Activated CD8-positive, alpha-beta memory T cell treated with anti-CD3 and anti-CD28 coated beads for 48 hours (primary cell): ENCODE measurements around the gene EXOSC7.

Source experiments
- DNase-seq, 3 experiments: peaks; one replicate each; pipeline ENCODE4 v3.0.0-alpha.2; 2020; ENCODE audit warnings: low read depth in 2 of 3, low spot score in 2 of 3

Gene EXOSC7

GRCh38 chr3:44992555-44993470, 16.8 kb downstream of the EXOSC7 start:
- no peak for DNase-seq

- no peak for DNase-seq
Measured at GRCh38 chr3:44993471-44994205, 17.6 kb downstream of the EXOSC7 start.

- no peak for DNase-seq
Measured at GRCh38 chr3:44995142-44995770, 19.2 kb downstream of the EXOSC7 start.

DNA sequence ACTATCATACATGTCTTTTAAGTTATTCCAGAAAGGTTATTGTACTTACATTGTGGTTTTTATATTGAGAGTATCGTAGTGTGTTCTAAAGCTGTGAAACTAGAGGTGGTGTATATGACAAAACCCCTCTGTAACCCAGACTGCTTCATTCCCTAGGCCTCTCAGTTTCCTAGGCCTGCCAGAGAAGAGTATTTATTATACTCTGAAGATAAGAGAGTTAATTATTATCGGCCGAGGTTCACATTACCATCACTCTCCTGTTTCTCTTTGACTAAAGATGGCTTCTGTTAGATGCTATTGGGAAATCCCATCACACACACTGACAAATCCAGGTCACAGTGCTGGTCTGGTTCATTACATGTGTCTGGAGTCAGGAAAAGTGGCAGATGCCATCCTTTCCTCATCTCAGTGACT, 20.5 kb downstream of the EXOSC7 start:
- no peak for DNase-seq

- no peak for DNase-seq
Measured at GRCh38 chr3:44999782-45000181, 23.7 kb downstream of the EXOSC7 start.

DNA sequence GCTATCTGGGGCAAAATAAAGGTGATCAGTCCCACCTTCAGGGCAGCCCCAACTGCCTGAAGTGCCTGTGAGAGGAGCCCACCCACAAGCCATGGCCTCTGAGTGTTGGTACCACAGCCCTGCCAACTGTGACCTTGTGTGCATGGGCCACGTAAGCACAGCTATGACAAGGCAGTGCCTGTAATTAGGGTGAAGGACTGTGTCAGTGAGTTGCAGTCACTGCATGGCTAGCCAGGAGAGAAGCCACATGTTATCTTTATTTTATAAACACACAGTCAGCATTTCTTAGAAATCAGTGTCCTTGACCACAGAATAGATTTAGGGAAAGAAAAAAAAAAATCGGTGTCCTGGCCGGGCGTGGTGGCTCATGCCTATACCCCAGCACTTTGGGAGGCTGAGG, 24.8 kb downstream of the EXOSC7 start:
- no peak for DNase-seq

DNA sequence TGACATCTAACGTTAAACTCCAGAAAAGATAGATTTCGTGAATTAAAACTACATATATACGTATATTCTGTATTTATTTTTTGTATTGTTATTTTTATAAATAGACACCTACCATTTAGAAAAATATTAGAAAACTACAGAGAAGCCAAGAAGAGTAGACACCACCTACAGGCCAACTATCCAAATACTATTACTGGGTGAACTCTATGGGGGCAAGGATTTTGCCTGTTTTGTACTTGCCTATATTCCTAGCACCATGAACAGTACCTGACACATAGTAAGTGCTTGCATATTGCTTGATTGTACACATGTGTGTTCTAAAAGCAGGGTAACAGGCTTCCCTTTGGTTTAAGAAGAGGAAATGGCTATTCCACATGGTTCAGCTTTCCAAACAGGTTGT, 25.7 kb downstream of the EXOSC7 start:
- no peak for DNase-seq

GRCh38 chr3:45002139-45002660, 26.2 kb downstream of the EXOSC7 start:
- no peak for DNase-seq

GRCh38 chr3:45002720-45003119, 26.7 kb downstream of the EXOSC7 start:
- DNase-seq: no peak

DNA sequence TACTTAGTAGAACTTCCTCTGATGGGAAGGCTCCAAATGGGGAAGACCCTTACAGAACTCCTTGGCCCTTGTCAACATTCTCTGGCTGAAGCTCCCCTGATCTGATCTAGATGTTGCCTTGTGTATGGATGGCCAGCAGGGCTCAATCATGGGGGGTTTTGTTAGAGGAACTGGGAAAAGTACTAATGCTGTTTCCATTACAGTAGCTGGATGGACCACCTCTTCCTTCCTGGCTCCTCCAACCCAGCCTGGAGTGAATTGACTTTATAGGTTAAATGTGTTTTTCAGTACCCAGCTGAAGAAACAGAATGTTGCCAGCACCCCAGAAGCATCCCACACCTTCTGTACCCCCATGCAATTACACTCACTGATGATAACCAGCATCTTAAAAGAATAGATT, 27.4 kb downstream of the EXOSC7 start:
- DNase-seq: no peak

DNA sequence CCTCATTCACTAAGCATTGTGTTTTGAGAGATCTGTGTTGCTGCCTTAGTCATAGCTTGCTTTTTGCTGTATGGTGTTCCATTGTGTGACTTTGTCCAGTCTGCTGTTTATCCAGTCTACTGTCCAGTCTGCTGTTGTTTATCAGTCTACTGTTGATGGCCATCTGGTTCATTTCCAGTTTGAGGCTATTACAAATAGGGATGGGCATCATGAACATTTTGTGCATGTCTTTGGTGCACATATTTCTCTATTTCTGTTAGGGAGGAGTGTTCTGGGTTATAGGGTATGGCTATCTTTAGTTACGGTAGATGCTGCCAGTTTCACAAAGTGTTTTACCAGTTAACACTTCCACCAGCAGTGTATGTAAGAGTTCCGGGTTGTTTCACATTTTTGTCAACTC, 27.8 kb downstream of the EXOSC7 start:
- DNase-seq: no peak

DNA sequence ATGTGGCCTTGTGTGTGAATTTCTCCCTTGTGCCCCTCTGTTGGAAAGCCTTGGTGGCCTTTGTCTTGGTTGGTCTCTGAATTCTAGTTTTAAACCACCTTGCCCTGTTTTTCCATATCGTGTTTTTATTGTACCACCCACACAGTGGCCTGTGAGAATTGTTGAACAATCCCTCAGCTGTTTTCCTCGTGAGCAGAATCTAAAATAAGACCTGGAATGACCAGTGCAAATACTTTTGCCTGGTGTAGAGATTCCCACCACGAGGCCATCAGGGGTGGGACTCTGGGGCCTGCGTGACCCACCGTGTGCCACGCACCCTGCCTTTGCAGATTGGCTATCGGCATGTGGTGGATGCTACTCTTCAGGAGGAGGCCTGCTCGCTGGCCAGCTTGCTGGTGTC, 31.0 kb downstream of the EXOSC7 start:
- no peak for DNase-seq

GRCh38 chr3:45008117-45008516, 32.1 kb downstream of the EXOSC7 start:
- DNase-seq: no peak

- no peak for DNase-seq
Measured at GRCh38 chr3:45009868-45010267, 33.8 kb downstream of the EXOSC7 start.

DNA sequence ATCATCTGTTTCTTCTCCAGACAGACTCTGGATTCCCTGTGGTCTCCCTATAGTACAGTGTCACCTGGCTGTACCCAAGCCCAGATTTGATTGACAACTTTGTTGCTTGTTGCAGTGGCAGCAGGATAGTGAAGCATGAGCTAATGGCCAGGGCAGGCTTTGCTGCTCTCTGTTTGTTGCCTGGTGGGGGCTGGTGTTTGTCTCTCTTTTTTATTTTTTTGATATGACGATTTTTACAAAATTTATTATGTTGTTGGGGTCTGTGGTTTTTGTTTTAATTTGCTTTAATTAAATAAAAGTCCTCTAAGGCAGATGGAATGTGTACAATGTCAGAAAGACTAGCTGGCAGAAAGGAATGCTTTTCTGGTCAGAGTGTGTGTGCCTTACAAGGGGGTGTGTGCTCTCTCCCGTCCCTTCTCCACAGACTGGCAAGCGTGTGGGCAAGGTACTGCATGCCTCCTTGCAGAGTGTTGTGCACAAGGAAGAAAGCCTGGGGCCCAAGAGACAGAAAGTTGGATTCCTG, 34.8 kb downstream of the EXOSC7 start:
- DNase-seq: no peak

GRCh38 chr3:45011756-45012508, 35.9 kb downstream of the EXOSC7 start:
- no peak for DNase-seq

GRCh38 chr3:45012577-45012976, 36.5 kb downstream of the EXOSC7 start:
- DNase-seq: no peak

DNA sequence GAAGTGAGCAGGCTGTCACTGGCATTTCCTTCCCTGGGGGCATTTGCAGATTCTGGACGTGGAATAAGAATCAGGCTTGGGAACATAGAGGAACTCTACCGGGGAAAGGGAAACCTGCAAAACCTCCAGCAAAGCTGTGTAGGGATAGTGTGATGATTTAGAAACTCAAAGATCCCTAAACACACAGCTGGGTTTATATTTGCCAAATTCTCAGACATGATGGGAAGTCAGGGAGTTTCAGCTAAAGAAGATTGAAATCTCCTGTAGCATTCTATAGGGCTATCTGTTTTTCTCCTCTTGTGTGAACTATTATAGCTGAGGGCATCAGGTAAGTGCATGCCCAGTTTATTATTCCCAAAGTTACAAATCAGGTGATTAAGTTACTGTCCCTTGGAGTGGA, 40.9 kb downstream of the EXOSC7 start:
- no peak for DNase-seq

- no peak for DNase-seq
Measured at GRCh38 chr3:45017821-45018220, 41.8 kb downstream of the EXOSC7 start.

GRCh38 chr3:45020534-45020933, 44.5 kb downstream of the EXOSC7 start:
- DNase-seq: no peak
